Renal cortex interstitium (tissue), 11 donors: ENCODE data around the gene SIPA1L3. TPM values are rescaled to one million over a fixed set of nuclear protein-coding genes. Genes with fewer than 3 reads are reported as not detected.

Source experiments
- DNase-seq, 11 donors: peaks; one replicate each; pipeline ENCODE4 v3.0.0-alpha.2; 2013; ENCODE audit warnings: low read depth in 9 of 11, low spot score in 4 of 11; ENCODE audit errors: extremely low read depth in 1 of 11
- polyA plus RNA-seq, 3 donors: library from polyadenylated mRNA; unstranded; fragments of 120-200 nt; gene quantifications; one replicate each; pipeline ENCODE4 v1.2.1, GENCODE V29; 2013; ENCODE audit not compliant: insufficient read length in 3 of 3

Gene SIPA1L3
- polyA plus RNA-seq, 3 donors = 17.8 to 24.8 (median 21.1) TPM

DNA sequence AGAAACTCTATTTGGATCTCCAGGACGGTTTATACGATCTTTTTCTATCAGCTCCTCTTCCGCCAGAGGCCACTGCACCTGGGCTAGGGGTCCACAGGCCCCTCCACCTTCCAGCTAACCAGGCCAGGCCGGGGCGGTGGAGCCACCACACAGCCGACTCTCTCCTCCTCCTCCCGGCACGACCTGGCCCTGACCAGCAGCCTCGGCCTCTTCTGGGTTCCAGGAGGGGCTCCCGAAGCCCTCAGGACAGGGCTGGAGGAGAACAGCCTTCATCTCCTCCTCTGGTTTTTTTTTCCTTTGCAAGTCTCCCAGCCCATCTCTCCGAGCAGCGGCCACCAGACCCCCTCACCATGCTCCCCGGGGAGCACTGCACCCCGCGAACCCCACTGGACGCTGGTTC, 299.9 kb downstream of the SIPA1L3 start:
- no peak for DNase-seq

DNA sequence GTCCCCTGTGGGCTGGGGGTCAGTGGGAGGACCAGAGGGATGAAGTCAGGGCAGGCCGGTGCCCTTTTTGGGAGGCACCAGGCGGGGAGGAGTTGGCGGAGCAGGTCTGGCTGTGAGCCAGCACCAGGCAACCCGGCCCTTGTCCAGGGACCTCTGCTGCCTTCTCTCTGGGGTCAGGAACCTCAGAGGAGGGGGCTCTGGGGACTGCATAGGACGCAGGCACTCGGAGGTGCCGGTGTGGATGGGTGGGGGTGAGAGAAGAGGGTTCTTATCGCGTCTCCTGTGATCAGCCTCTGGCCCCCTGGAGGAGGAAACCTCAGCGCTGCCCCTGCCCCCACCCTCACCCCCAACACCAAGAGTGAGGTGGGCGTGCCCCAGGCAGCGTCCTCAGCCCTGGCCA, 300.5 kb downstream of the SIPA1L3 start:
- no peak for DNase-seq

- DNase-seq = no peak
Observed at GRCh38 chr19:38208571-38208970, 301.6 kb downstream of the SIPA1L3 start.

DNA sequence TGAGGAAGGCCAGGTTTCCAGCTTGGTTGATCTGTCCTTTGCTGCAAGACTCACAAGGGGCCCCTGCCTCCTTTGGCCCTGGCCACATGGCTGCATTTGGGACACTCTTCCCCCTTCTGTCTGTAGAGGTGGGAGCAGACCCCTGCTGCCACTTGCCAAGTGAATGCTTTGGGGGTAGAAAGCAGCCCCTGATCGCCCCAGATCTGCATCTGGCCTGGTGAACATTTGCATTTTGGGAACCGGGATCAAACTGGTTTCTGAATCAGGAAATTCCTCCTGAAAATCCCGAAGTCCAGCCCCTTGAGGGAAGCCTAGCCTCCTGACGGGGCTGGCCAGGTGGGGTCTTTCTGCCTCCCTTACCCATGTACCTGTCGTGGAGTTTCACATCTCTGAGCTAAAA, 302.1 kb downstream of the SIPA1L3 start:
- no peak for DNase-seq

DNA sequence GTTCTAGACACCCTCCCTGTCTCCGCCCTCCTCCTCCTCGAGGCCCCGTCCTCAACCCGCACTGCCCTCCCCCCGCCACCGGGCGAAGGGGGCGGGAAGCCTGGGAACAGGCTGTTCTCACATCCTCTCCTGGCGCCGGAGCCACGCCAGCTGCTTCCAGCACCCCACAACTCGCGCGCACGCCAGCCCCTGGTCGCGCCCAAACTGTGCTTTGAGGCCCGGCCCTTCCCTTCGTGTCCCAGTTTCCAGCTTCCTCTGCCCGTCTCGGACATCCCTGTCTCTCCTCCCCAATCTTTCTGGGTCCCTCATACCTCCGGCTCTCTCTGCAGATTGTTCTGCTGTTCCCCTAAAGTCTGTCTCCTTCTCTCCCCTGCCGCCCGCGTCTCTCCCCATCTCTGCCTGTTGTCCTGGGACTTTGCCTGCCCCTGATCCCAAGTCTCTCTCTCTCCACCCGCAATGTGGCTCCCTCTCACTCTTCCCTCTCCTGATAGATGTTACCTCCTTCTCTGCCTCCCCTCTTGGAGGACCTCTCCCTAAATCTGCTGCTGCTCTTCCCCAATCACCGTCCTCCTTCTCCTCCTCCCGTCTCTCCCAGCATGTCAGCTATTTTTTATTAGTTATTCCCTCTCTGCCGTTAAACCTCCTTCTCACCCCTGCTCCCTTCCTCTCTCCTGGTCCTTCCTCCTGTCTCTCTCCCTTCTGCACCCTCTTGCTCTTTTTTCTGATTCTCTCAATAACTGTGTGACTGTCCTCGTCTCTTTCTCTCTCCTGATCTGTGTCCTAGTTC, 302.9 kb downstream of the SIPA1L3 start:
- DNase-seq = peak in 1 of 11 donors; percentile 65

DNA sequence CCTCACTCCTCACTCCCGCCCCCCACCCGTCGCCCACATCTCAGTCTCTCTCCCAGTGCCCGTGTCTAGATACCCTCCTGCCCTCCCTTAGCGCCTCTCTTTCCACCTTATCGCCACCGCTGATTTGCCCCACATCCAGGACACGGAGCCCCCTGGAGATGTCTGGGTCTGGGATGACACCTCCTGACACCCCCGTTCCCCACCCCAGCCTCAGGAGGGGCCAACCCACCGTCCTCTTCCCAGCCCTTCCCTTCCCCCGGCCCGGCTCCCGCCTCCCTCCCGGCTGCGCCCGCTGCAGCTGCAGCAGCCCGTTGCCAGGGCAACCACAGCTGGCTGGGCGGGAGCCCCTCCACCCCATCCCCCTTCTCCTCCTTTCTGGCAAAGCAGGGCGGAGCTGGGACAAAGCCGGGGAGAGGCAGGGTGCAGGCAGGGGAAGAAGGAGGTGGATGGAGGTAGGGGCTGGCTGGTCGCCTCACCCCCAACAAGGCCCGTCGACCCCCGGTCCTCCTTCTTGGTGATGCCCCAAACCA, 303.5 kb downstream of the SIPA1L3 start:
- peak in 7 of 11 donors; percentile 77 to 83 (median 79) for DNase-seq

DNA sequence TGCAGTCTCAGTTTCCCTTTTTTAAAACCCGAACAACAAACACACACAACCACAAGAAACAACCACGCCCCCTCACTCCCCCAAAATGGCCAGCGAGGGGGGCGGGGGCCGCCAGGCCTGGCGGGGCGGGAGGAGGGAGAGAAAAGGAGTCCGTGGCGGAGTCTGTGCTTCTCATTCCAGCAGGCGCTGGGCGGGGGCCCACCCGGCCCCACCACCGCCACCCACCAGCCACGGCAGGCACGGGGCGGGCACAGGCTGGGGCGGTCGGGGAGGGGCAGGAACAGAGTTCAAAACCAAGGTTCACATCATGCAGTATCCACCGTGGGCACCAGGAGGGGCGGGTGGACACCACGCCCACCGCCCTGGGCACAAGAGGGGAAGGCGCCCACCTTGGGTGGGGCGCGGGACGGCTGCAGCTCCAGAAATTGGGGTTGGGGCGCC, 304.2 kb downstream of the SIPA1L3 start:
- DNase-seq = no peak

DNA sequence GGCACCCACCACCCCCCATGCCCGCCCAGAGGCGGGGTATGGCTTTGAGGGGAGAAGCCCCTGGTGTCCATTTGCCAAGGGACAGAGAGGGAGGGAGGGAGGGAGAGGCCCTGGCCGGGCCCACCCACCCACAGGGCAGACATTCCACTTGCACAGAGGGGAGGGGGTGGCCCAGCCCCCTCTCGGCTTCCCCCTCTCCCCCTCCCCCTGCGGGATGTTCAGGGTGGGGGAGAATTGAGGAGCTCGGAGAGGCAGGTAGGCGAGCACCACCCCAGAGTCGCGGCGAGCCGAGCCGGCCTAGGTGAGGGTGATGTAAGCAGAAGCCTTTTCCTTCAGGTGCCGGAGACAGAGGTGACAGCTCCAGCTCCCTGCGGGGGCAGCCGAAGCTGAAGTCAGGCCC, 304.8 kb downstream of the SIPA1L3 start:
- no peak for DNase-seq

DNA sequence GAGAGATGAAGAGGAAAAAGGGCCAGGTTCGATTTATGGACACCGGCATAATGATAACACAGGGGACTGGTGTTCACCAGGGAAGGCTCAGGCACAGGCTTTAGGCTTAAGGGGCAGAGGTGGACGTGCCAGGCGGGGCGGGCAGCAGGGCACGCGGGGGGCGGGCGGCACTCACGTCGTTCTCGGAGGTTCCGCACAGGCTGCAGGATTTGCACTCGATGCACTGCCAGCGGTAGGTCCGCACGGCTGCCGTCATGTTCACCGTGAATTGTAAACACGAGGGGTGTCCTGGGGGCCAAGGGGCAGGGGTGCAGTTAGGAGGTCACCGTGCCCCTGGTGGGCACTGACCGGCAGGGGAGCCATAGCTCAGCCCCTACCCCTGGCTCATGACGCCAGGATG, 306.5 kb downstream of the SIPA1L3 start:
- DNase-seq = no peak

DNA sequence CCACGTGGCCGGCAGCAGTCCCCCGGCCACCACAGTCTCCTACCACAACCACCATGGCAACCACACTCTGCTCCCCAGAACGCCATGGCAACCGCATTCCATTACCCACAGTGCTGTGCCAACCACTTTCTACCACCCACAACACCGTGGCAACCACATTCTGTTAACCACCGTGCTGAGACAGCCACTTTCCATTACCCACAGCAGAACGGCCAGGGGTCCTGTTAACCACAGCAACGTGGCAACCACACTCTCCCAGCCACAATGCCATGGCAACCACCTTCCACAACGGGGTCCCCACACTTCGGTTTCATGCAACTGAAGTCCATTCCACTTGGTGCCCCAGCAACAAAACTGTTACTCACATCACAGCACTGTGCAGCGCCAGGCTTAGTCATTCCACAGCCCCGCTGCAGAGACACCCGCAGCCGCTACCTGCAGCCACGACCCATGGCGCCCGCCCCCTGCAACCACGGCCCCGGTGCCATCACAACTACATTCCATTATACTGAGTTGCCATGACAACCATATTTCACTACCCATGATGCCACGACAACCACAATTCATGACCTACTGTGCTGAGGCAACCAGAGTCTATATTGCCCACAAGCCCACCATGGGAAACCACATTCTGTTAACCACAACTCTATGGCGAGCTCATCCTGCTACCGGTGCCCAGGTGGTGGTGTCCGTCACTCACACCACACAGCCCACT, 307.1 kb downstream of the SIPA1L3 start:
- peak in 1 of 11 donors; percentile 74 for DNase-seq

- DNase-seq = no peak
Observed at GRCh38 chr19:38216785-38217641, 310.0 kb downstream of the SIPA1L3 start.

DNA sequence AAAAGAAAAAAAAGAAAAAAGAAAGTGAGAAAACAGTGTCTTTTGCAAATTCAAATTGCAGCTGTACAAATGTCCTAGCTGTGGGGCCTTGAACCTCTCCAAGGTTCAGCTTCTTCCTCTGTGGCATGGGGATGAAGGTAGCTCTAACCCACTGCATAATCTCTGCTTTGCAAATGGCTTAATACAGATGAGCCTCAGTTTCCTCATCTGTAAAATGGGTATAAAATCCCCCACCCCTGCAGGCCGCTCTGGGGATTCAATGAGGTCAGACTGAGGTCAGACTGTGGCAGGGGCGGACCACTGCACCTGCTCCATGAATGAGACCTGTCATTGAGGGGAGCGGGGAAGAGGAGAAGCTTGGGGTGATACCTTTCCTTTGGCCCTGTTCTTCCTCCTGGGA, 311.2 kb downstream of the SIPA1L3 start:
- DNase-seq = no peak

DNA sequence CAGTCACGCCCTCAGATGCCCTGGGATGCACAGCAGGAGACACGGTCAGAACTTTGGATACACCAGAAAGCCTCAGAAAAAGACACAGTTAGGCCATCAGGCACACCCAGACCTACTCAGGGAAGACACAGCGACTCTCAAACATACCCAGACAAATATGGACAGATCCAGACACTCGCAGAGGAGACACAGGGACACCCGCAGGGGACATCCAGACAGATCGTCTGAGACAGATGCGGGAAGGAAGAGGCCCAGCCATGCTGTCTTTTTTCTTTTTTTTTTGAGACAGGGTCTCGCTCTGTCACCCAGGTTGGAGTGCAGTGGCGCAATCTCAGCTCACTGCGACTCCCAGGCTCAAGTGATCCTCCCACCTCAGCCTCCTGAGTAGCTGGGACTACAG, 312.2 kb downstream of the SIPA1L3 start:
- no peak for DNase-seq

DNA sequence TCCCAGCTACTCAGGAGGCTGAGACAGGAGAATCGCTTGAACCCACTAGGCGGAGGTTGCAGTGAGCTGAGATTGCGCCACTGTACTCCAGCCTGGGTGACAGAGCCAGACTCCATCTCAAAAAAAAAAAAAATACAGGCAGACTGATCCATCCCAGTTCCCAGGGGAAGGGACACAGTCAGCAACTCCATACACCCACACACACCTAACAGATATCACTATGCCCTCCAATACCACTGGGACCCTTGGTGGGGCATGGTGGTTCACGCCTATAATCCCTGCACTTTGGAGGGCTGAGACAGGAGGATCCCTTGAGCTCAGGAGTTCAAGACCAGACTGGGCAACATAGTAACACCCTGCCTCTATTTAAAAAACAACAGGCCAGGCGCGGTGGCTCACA, 314.4 kb downstream of the SIPA1L3 start:
- no peak for DNase-seq

GRCh38 chr19:38221919-38222830, 315.2 kb downstream of the SIPA1L3 start:
- no peak for DNase-seq

DNA sequence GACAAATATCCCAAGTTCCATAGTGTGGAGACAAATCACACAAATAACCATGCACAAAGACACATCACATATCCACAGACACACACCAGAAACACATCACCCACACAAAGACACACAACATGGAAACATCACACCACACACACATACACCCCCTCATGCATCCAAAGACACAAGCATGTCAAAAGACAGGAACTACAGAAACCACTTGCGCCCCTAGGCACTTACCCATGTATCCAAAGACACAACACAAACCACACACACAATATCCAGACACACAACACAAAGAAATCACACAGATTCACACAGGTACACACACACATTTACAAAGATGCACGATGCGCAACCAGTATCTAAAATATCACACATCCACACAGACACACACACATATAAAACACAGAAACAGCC, 316.1 kb downstream of the SIPA1L3 start:
- no peak for DNase-seq

- no peak for DNase-seq
Observed at GRCh38 chr19:38223617-38224013, 316.6 kb downstream of the SIPA1L3 start.
